Glutamatergic neuron (in vitro differentiated cells): ENCODE results near the gene ZNF705A. TPM values are rescaled to one million over a fixed set of nuclear protein-coding genes. Genes with fewer than 3 reads are reported as not detected.
"Not testable (repeated sequence)": the region's sequence is repeated elsewhere in the genome, so short reads cannot be mapped to it uniquely, and the experiment has no call there.

Experiments
- DNase-seq: peaks from one replicate; pipeline ENCODE4 v3.0.0; 2022
- H3K27ac Mint-ChIP-seq: one replicate; pipeline ENCODE4 v1.8.0; 2020; ENCODE audit warnings: mild to moderate bottlenecking, mixed read lengths, inconsistent platforms; ENCODE audit not compliant: unreplicated experiment
- H3K27me3 Mint-ChIP-seq: one replicate; pipeline ENCODE4 v1.8.0; 2020; ENCODE audit warnings: mild to moderate bottlenecking, moderate library complexity, mixed read lengths, inconsistent platforms; ENCODE audit not compliant: unreplicated experiment
- H3K36me3 Mint-ChIP-seq: one replicate; pipeline ENCODE4 v1.8.0; 2020; ENCODE audit warnings: mild to moderate bottlenecking, mixed read lengths, inconsistent platforms; ENCODE audit not compliant: unreplicated experiment
- H3K4me1 Mint-ChIP-seq: one replicate; pipeline ENCODE4 v1.8.0; 2020; ENCODE audit warnings: mild to moderate bottlenecking, low read depth, mixed read lengths, inconsistent platforms; ENCODE audit not compliant: unreplicated experiment
- H3K4me3 Mint-ChIP-seq: one replicate; pipeline ENCODE4 v1.8.0; 2020; ENCODE audit warnings: mild to moderate bottlenecking, mixed read lengths, inconsistent platforms; ENCODE audit not compliant: unreplicated experiment
- H3K9me3 Mint-ChIP-seq: one replicate; pipeline ENCODE4 v1.8.0; 2020; ENCODE audit warnings: mild to moderate bottlenecking, moderate library complexity, mixed read lengths, inconsistent platforms; ENCODE audit not compliant: unreplicated experiment
- CTCF ChIP-seq: fragments of 200-600 bp; sonication (generic); IDR thresholded peaks from one replicate; pipeline ENCODE4 v1.5.0; 2021; ENCODE audit not compliant: partially characterized antibody, unreplicated experiment
- total RNA-seq: library from RNA; stranded (reverse); fragmentation: NEBNext Ultra II Directional; extraction: Animal tissue kit (Norgen Biotek cat#: 25700); gene quantifications from one replicate; pipeline ENCODE4 v1.2.1, GENCODE V29; 2021; ENCODE audit not compliant: unreplicated experiment

The ZNF705A gene
- total RNA-seq, 1 donor from 2014 or later: not detected

- H3K4me1 Mint-ChIP-seq, DNase-seq, H3K27me3 Mint-ChIP-seq, H3K27ac Mint-ChIP-seq, H3K9me3 Mint-ChIP-seq, H3K4me3 Mint-ChIP-seq, H3K36me3 Mint-ChIP-seq: not testable (repeated sequence)
These were observed 66.8 kb downstream of the ZNF705A start for GRCh38 chr12:8223646-8224045.

- H3K4me3 Mint-ChIP-seq, H3K4me1 Mint-ChIP-seq, DNase-seq, H3K27ac Mint-ChIP-seq, H3K27me3 Mint-ChIP-seq, H3K9me3 Mint-ChIP-seq, H3K36me3 Mint-ChIP-seq: not testable (repeated sequence)
These were observed 68.0 kb downstream of the ZNF705A start for GRCh38 chr12:8224782-8225181.

GRCh38 chr12:8226355-8226754 is 69.5 kb downstream of the ZNF705A start:
- Mint-ChIP-seq H3K36me3 (peaks cover 8% of the 10 kb centered on the region), H3K27ac (no peak overlapping the region)
- no peak for DNase-seq

GRCh38 chr12:8226992-8227731 is 70.3 kb downstream of the ZNF705A start, which contains the start of gene FAM90A1:
TSS of gene FAM90A1 (minus strand) at chr12:8227618. CDS start at chr12:8224832, 2,786 bp downstream.
- H3K4me3 Mint-ChIP-seq, H3K27ac Mint-ChIP-seq, H3K9me3 Mint-ChIP-seq, DNase-seq, H3K36me3 Mint-ChIP-seq, H3K27me3 Mint-ChIP-seq, H3K4me1 Mint-ChIP-seq: not testable (repeated sequence)

More at GRCh38 chr12:8226355-8226754, 69.5 kb downstream of the ZNF705A start:
- Mint-ChIP-seq H3K4me1 (no peaks in the 10 kb centered on the region), H3K9me3 (peaks cover 4% of the 10 kb centered on the region), H3K4me3 (no peak overlapping the region), H3K27me3 (peaks cover 7% of the 10 kb centered on the region)
- no peak for TF ChIP-seq CTCF

GRCh38 chr12:8227732-8228077 is 70.9 kb downstream of the ZNF705A start:
- not testable (repeated sequence) for H3K9me3 Mint-ChIP-seq, H3K27ac Mint-ChIP-seq, H3K4me1 Mint-ChIP-seq, H3K4me3 Mint-ChIP-seq, H3K27me3 Mint-ChIP-seq, H3K36me3 Mint-ChIP-seq, DNase-seq

GRCh38 chr12:8228607-8229006 is 71.8 kb downstream of the ZNF705A start:
- H3K27ac Mint-ChIP-seq, H3K4me3 Mint-ChIP-seq, H3K4me1 Mint-ChIP-seq, H3K9me3 Mint-ChIP-seq, DNase-seq, H3K36me3 Mint-ChIP-seq, H3K27me3 Mint-ChIP-seq: not testable (repeated sequence)

GRCh38 chr12:8229486-8229885 is 72.7 kb downstream of the ZNF705A start:
- H3K27ac Mint-ChIP-seq, DNase-seq, H3K4me1 Mint-ChIP-seq, H3K27me3 Mint-ChIP-seq, H3K36me3 Mint-ChIP-seq, H3K9me3 Mint-ChIP-seq, H3K4me3 Mint-ChIP-seq: not testable (repeated sequence)

Other genes starting within 250 kb of the ZNF705A start
- gene SLC2A3, start 220.8 kb upstream of the ZNF705A start, total RNA-seq: 291 TPM
- gene FOXJ2, start 124.3 kb upstream of the ZNF705A start, total RNA-seq: 8.3 TPM
- gene C3AR1, start 90.7 kb upstream of the ZNF705A start, total RNA-seq: not detected
- gene NECAP1, start 74.7 kb upstream of the ZNF705A start, total RNA-seq: 88.2 TPM
- gene CLEC4A, start 33.4 kb upstream of the ZNF705A start, total RNA-seq: 0.71 TPM
- gene FAM90A1, start 70.6 kb downstream of the ZNF705A start, total RNA-seq: 0.54 TPM